ENCODE results near the gene VASH2.
A peak's percentile ranks its signal among the peaks of the same experiment; 100 is the strongest.
"Not testable (repeated sequence)": the region's sequence is repeated elsewhere in the genome, so short reads cannot be mapped to it uniquely, and the experiment has no call there.

Gene VASH2

GRCh38 chr1:212982430-212983152 is 32.2 kb downstream of the VASH2 start:
- DNase-seq: no peak

GRCh38 chr1:212983482-212983881 is 33.1 kb downstream of the VASH2 start:
- DNase-seq: no peak

- no peak for DNase-seq
These were observed 34.4 kb downstream of the VASH2 start for GRCh38 chr1:212984522-212985291.

GRCh38 chr1:212986551-212986950 is 36.2 kb downstream of the VASH2 start:
- no peak for DNase-seq

GRCh38 chr1:212987702-212988322 is 37.5 kb downstream of the VASH2 start:
- peak; percentile 34 for DNase-seq

GRCh38 chr1:212990276-212990675 is 39.9 kb downstream of the VASH2 start:
- DNase-seq: no peak

- DNase-seq: not testable (repeated sequence)
These were observed 43.6 kb downstream of the VASH2 start for GRCh38 chr1:212993960-212994359.

- DNase-seq: no peak
These were observed 44.6 kb downstream of the VASH2 start for GRCh38 chr1:212994926-212995325.

GRCh38 chr1:213003256-213003655 is 52.9 kb downstream of the VASH2 start:
- DNase-seq: no peak

- no peak for DNase-seq
These were observed 58.2 kb downstream of the VASH2 start for GRCh38 chr1:213008564-213008963.

GRCh38 chr1:213014642-213015041 is 64.3 kb downstream of the VASH2 start:
- DNase-seq: peak; percentile 10

GRCh38 chr1:213015099-213016050 is 65.0 kb downstream of the VASH2 start, which contains the start of gene ANGEL2:
Gene ANGEL2, minus strand, starts transcription at chr1:213015867. Its CDS starts 196 bp downstream, at chr1:213015671.
- peak; percentile 97 for DNase-seq

- DNase-seq: no peak
These were observed 67.3 kb downstream of the VASH2 start for GRCh38 chr1:213017447-213018273.

GRCh38 chr1:213019450-213019849 is 69.1 kb downstream of the VASH2 start:
- DNase-seq: no peak

- DNase-seq: no peak
These were observed 69.7 kb downstream of the VASH2 start for GRCh38 chr1:213020016-213020415.

GRCh38 chr1:213027024-213027423 is 76.7 kb downstream of the VASH2 start:
- DNase-seq: not testable (repeated sequence)

- DNase-seq: no peak
These were observed 82.3 kb downstream of the VASH2 start for GRCh38 chr1:213032651-213033050.

GRCh38 chr1:213034713-213035112 is 84.4 kb downstream of the VASH2 start:
- DNase-seq: no peak

GRCh38 chr1:213035573-213035972 is 85.2 kb downstream of the VASH2 start:
- no peak for DNase-seq
